COR-L47 (cell line): ENCODE measurements around the gene MARCHF2.

Source experiments
- DNase-seq: peaks from one replicate; lab custom pipeline; 2025; lab: John Stamatoyannopoulos, UW

The MARCHF2 gene

GRCh38 chr19:8453616-8454015, 40.5 kb downstream of the MARCHF2 start:
- DNase-seq = no peak

DNA sequence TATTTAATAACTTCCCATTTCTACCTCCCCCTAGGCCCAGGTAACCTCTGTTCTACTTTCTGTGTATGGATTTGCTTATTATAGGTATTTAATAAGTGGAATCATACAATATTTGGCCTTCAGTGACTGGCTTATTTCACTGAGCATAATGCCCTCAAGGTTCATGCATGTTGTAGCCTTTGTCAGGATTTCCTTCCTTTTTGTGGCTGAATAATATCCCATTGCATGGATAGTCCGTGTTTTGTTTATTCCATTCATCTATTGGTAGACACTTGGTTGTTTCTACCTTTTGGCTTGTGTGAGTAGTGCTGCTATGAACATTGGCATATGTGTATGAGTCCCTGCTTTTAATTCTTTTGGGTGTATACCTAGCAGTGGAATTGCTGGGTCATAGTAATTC, 41.1 kb downstream of the MARCHF2 start:
- DNase-seq = no peak

GRCh38 chr19:8455018-8455417, 41.9 kb downstream of the MARCHF2 start:
- DNase-seq = no peak

- DNase-seq = no peak
These were observed 43.0 kb downstream of the MARCHF2 start for GRCh38 chr19:8456064-8456463.

DNA sequence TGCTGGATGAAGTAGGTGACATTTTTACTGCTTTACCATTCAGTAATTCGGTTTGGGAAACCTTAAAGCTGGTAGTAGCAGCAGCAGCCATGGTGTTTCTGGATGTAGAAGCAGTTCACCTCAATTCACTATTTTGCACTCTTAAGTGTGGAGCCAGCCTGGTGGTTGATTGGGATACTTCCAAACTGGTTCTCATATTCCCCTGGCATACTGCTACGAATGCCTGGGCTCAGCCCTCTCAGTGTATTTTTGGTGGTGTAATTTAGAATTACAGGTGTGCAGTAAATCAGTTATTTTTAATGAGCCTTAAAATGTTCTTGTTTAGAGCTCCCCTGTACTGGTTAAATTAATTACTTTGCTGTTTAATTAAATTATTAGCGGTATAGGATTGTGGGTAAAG, 44.1 kb downstream of the MARCHF2 start:
- DNase-seq = no peak

- DNase-seq = no peak
These were observed 44.7 kb downstream of the MARCHF2 start for GRCh38 chr19:8457827-8458226.

GRCh38 chr19:8458380-8458779, 45.3 kb downstream of the MARCHF2 start:
- no peak for DNase-seq

DNA sequence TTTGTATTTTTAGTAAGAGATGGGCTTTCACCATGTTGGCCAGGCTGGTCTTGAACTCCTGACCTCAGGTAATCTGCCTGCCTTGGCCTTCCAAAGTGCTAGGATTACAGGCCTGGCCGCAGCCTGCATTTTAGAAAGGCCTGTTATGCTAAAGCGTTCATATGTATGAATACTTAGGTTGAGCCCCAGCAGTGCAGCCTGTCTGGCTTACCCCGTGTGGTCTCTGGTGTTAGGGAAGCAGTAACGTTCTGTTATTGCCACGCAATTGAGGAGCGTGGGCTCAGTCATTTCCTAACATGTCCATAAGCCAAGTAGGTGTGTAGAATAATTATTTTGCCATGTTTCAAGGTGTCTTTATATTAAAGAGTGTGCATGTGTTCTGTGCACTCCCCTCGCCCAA, 46.0 kb downstream of the MARCHF2 start:
- no peak for DNase-seq

GRCh38 chr19:8459520-8460270, 46.6 kb downstream of the MARCHF2 start:
- no peak for DNase-seq

DNA sequence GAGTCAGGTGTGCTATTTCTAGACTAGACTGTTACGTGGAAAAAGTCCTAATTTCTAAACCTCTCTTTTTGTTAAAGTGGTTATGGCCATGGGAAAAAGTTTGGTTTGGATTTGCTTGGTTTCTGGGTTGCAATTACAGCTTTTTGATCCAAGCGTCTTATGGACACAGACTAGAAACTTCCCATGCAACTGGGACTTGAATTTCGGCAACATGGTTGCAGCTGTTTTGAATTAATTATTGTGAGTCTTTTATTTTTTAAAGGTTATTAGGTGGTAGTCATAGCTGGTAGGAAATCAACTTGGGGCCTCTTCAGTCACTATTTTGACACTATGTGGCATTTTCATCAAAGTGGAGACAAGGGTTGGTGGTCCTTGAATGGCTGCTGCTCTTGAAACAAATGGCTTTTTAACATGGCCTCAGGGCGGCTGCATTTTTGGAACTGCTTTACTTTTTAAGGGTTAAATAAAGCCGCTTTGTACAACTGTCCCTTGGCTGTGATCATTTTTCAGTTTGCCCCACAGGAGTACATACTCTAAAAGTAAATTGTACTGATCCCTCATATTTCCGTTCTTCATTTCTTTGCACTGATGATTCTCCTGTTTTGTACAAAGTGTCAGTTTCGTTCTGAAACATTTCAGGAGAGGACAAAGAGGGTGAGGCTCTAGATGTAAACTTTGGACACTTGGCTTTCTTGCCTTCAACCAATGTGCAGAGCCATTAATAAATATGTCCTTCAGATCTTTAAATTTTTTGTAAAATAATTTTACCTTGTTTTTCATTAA, 47.6 kb downstream of the MARCHF2 start:
- DNase-seq = no peak

DNA sequence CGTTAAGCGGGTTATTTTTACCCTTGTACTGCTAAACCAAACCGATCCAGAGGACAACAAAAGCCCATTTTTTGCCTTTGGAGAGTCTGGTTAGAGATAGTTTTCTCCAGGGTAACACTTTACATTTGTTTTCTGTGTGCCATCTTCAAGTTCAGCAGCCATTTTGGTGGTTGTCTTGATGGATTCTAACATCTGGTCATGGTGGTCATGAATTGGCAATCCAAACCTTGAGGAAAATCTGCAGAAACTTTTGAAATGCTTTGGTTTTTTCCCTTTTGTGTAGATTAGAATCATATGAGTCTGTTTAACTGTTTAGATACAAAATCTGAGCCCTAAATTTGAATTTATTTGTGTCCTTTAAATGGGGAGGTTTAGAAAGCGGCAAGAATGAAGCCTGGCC, 48.3 kb downstream of the MARCHF2 start:
- no peak for DNase-seq

DNA sequence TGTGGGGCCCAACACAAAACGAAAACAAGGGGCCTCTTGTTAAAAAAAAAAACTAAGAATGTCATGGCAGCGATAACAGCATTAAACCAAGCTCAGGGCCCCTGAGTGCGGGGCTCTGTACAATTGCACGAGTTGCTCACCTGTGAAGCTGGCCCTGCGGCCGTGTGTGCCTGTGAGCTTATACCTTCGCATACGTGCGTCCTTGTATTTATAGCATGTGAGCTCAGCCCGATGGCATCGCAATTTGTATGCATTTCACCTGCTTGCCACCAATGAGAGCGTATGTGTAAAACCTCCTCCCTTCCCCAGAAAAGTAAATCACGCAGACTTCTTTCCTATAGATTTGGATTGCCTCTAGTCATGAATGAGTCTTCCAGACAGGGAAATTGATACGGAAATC, 48.8 kb downstream of the MARCHF2 start:
- DNase-seq = no peak

- no peak for DNase-seq
These were observed 49.5 kb downstream of the MARCHF2 start for GRCh38 chr19:8462571-8462970.

GRCh38 chr19:8463365-8463764, 50.3 kb downstream of the MARCHF2 start:
- no peak for DNase-seq

GRCh38 chr19:8466018-8466417, 52.9 kb downstream of the MARCHF2 start:
- DNase-seq = no peak

DNA sequence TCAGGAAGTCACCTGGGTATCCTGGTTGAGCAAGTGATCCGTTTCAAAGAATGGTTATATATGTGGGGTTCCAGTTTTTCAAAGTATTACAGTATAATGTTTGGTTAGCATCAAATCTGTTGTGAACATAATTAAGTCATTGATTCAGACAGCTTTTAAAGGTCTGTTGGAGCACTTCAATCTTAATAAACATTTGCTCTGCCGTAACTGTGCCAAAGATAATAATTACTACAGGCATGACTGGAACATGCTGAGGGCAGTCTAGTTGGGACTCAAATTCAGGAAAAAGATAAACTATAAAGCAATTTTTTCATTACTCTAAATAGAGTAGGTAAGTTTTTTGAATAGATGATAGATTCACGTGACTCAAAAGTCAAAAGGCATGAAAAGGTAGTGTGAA, 55.0 kb downstream of the MARCHF2 start:
- no peak for DNase-seq

GRCh38 chr19:8468761-8469373, 55.8 kb downstream of the MARCHF2 start:
- no peak for DNase-seq

GRCh38 chr19:8469613-8470368, 56.7 kb downstream of the MARCHF2 start:
- DNase-seq = no peak

GRCh38 chr19:8473648-8474476, 60.8 kb downstream of the MARCHF2 start:
- no peak for DNase-seq

DNA sequence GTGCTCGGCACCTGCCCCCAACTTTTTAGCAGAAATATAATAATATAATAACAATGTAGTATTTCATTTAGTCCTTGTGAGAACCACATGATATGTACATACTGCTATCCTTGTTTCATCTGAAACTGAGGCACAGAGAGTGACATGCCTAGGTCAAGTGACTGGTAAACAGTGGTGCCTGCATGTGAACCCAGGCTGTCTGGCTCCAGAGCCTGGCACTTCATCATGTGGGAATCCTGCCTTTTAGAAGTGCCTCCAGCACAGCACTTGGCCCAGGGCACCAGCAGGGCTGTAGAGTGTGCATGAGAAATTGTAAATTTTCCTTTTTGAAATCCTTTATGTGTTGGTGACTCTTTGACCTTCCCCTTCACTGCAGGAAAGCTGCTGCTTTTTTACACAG, 61.9 kb downstream of the MARCHF2 start:
- DNase-seq = no peak

- no peak for DNase-seq
These were observed 63.4 kb downstream of the MARCHF2 start for GRCh38 chr19:8476524-8476923.

GRCh38 chr19:8477889-8478288, 64.8 kb downstream of the MARCHF2 start:
- no peak for DNase-seq
